SK-N-SH treated with all-trans-retinoic acid at 6 μM for 48 hours (cell line): ENCODE measurements around the gene ITPR2.

Experiments used
- ATAC-seq: fragments of 200-7000 bp; cut with Tn5 transposase; 3 replicates; pipeline ENCODE4 v1.9.1; 2020; ENCODE audit warnings: mild to moderate bottlenecking, moderate library complexity
- ARNTL ChIP-seq: fragments of 450-650 bp; formaldehyde crosslinking; IDR thresholded peaks from 2 replicates; pipeline ENCODE4 v1.5.0; 2020; ENCODE audit warnings: low read depth, mild to moderate bottlenecking, moderate library complexity, borderline replicate concordance
- BACH2 ChIP-seq: fragments of 250-450 bp; sonication (Bioruptor Pico); IDR thresholded peaks from 2 replicates; pipeline ENCODE4 v1.9.0; 2021; ENCODE audit warnings: mild to moderate bottlenecking, borderline replicate concordance
- CSDC2 ChIP-seq: fragments of 250-450 bp; sonication (Bioruptor Pico); IDR thresholded peaks from 2 replicates; pipeline ENCODE4 v1.5.0; 2020; ENCODE audit warnings: mild to moderate bottlenecking, moderate library complexity
- CSRNP3 ChIP-seq: fragments of 250-450 bp; sonication (Bioruptor Pico); IDR thresholded peaks from 2 replicates; pipeline ENCODE4 v1.5.1; 2021; ENCODE audit warnings: mild to moderate bottlenecking, moderate library complexity
- ESRRG ChIP-seq: fragments of 250-450 bp; sonication (Bioruptor Pico); IDR thresholded peaks from 2 replicates; pipeline ENCODE4 v1.6.1; 2021; ENCODE audit warnings: mild to moderate bottlenecking
- GLIS3 ChIP-seq: fragments of 250-450 bp; sonication (Bioruptor Pico); IDR thresholded peaks from 2 replicates; pipeline ENCODE4 v1.5.0; 2020; ENCODE audit warnings: mild to moderate bottlenecking, moderate library complexity
- ISL1 ChIP-seq: fragments of 250-450 bp; sonication (Bioruptor Pico); IDR thresholded peaks from 2 replicates; pipeline ENCODE4 v2.1.2; 2022; ENCODE audit warnings: mild to moderate bottlenecking, moderate library complexity
- OSR1 ChIP-seq: fragments of 250-450 bp; sonication (Bioruptor Pico); IDR thresholded peaks from 2 replicates; pipeline ENCODE4 v1.8.0; 2022; ENCODE audit warnings: moderate library complexity, mild to moderate bottlenecking, inconsistent platforms
- PATZ1 ChIP-seq: fragments of 250-450 bp; sonication (Bioruptor Pico); IDR thresholded peaks from 2 replicates; pipeline ENCODE4 v1.8.0; 2020; ENCODE audit warnings: mild to moderate bottlenecking, moderate library complexity, borderline replicate concordance
- POU6F1 ChIP-seq: fragments of 250-450 bp; sonication (Bioruptor Pico); IDR thresholded peaks from 2 replicates; pipeline ENCODE4 v1.8.0; 2021; ENCODE audit warnings: low read depth, mild to moderate bottlenecking, moderate library complexity, borderline replicate concordance
- PPARA ChIP-seq: fragments of 250-450 bp; sonication (Bioruptor Pico); IDR thresholded peaks from 2 replicates; pipeline ENCODE4 v1.5.0; 2020; ENCODE audit warnings: mild to moderate bottlenecking, borderline replicate concordance
- RARB ChIP-seq: fragments of 250-450 bp; sonication (Bioruptor Pico); IDR thresholded peaks from 2 replicates; pipeline ENCODE4 v1.8.0; 2021; ENCODE audit warnings: mild to moderate bottlenecking, moderate library complexity
- TOX ChIP-seq: fragments of 250-450 bp; sonication (Bioruptor Pico); IDR thresholded peaks from 2 replicates; pipeline ENCODE4 v1.8.0; 2021; ENCODE audit warnings: mild to moderate bottlenecking, moderate library complexity, borderline replicate concordance
- ZFP3 ChIP-seq: fragments of 250-450 bp; sonication (Bioruptor Pico); IDR thresholded peaks from 2 replicates; pipeline ENCODE4 v1.5.0; 2020; ENCODE audit warnings: mild to moderate bottlenecking, moderate library complexity
- ZFP30 ChIP-seq: fragments of 450-650 bp; formaldehyde crosslinking; IDR thresholded peaks from 2 replicates; pipeline ENCODE4 v1.5.0; 2022; ENCODE audit warnings: mild to moderate bottlenecking, moderate library complexity
- ZNF565 ChIP-seq: fragments of 450-650 bp; formaldehyde crosslinking; conservative IDR thresholded peaks from 2 replicates; pipeline ENCODE4 v1.5.0; 2020; ENCODE audit warnings: low read depth, mild to moderate bottlenecking, moderate library complexity
- ZNF70 ChIP-seq: fragments of 450-650 bp; formaldehyde crosslinking; IDR thresholded peaks from 2 replicates; pipeline ENCODE4 v1.5.0; 2020; ENCODE audit warnings: mild to moderate bottlenecking, moderate library complexity
- ZNF8 ChIP-seq: fragments of 450-650 bp; formaldehyde crosslinking; IDR thresholded peaks from 2 replicates; pipeline ENCODE4 v1.5.0; 2020; ENCODE audit warnings: mild to moderate bottlenecking, moderate library complexity
- TF ChIP-seq, protein P1 (sequence below): fragments of 250-450 bp; sonication (Bioruptor Pico); IDR thresholded peaks from 2 replicates; pipeline ENCODE4 v1.5.1; 2020; ENCODE audit warnings: low read depth, mild to moderate bottlenecking, moderate library complexity
- TF ChIP-seq, protein P2 (sequence below): fragments of 250-450 bp; sonication (Bioruptor Pico); IDR thresholded peaks from 2 replicates; pipeline ENCODE4 v1.5.0; 2020; ENCODE audit warnings: mild to moderate bottlenecking, moderate library complexity

Gene ITPR2

DNA sequence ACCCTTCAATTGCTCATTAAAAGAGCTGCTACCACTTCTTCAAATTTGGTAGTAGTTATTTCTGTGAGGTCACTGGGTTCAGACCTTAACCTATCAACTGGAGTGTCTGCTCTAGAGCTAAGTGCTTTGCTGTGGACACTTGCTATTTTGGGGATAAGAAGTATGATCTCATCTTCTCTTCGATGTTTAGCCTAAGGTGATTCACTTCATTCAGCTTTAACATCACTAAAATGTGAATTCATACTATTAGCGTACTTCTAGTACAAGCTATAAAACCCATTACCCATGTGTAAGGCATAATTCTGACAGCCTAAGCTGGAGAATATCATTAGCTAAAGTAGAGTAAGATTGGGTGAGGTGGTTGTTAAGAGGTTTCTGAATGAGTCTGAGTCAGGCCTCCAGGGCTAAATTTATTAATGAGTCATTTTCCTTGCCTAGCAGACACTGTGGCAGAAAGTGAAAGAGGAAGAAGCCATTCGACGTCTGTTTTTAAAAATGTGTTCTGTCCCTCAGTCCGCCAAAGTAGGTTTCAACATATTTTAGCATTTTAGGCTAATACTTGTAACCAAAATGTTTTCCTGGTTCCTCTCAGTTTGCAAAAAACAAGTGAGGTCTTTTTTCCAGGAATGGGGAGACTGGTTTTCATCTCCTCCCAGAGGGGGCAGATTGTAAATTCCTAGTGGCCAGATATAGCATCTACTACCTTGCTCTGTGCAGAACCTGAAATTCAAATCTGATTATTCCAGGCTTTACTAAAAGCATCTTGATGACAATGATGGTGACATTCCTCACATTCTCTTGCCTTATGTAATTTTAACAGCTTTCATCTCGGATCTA lies 534.0 kb downstream of the ITPR2 start:
- no peak for TF ChIP-seq CSRNP3 (CRISPR knock-in tag)
- peak; percentile 84 for TF ChIP-seq ISL1 (CRISPR knock-in tag)
- no peak for TF ChIP-seq ZFP30 (CRISPR knock-in tag)
- TF ChIP-seq ZNF565 (CRISPR knock-in tag) = no peak
- 0 out of 2 replicates have a peak, but pooled peaks have one; percentile 49 for TF ChIP-seq ZFP3 (CRISPR knock-in tag)
- TF ChIP-seq, protein P1, sequence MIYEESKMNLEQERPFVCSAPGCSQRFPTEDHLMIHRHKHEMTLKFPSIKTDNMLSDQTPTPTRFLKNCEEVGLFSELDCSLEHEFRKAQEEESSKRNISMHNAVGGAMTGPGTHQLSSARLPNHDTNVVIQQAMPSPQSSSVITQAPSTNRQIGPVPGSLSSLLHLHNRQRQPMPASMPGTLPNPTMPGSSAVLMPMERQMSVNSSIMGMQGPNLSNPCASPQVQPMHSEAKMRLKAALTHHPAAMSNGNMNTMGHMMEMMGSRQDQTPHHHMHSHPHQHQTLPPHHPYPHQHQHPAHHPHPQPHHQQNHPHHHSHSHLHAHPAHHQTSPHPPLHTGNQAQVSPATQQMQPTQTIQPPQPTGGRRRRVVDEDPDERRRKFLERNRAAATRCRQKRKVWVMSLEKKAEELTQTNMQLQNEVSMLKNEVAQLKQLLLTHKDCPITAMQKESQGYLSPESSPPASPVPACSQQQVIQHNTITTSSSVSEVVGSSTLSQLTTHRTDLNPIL (CRISPR knock-in tag) = 0 out of 2 replicates have a peak, but pooled peaks have one; percentile 26
- TF ChIP-seq POU6F1 (CRISPR knock-in tag) = 0 out of 2 replicates have a peak, but pooled peaks have one; percentile 60
- TF ChIP-seq, protein P2, sequence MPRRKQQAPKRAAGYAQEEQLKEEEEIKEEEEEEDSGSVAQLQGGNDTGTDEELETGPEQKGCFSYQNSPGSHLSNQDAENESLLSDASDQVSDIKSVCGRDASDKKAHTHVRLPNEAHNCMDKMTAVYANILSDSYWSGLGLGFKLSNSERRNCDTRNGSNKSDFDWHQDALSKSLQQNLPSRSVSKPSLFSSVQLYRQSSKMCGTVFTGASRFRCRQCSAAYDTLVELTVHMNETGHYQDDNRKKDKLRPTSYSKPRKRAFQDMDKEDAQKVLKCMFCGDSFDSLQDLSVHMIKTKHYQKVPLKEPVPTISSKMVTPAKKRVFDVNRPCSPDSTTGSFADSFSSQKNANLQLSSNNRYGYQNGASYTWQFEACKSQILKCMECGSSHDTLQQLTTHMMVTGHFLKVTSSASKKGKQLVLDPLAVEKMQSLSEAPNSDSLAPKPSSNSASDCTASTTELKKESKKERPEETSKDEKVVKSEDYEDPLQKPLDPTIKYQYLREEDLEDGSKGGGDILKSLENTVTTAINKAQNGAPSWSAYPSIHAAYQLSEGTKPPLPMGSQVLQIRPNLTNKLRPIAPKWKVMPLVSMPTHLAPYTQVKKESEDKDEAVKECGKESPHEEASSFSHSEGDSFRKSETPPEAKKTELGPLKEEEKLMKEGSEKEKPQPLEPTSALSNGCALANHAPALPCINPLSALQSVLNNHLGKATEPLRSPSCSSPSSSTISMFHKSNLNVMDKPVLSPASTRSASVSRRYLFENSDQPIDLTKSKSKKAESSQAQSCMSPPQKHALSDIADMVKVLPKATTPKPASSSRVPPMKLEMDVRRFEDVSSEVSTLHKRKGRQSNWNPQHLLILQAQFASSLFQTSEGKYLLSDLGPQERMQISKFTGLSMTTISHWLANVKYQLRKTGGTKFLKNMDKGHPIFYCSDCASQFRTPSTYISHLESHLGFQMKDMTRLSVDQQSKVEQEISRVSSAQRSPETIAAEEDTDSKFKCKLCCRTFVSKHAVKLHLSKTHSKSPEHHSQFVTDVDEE (CRISPR knock-in tag) = no peak
- peak; percentile 98 for ATAC-seq

DNA sequence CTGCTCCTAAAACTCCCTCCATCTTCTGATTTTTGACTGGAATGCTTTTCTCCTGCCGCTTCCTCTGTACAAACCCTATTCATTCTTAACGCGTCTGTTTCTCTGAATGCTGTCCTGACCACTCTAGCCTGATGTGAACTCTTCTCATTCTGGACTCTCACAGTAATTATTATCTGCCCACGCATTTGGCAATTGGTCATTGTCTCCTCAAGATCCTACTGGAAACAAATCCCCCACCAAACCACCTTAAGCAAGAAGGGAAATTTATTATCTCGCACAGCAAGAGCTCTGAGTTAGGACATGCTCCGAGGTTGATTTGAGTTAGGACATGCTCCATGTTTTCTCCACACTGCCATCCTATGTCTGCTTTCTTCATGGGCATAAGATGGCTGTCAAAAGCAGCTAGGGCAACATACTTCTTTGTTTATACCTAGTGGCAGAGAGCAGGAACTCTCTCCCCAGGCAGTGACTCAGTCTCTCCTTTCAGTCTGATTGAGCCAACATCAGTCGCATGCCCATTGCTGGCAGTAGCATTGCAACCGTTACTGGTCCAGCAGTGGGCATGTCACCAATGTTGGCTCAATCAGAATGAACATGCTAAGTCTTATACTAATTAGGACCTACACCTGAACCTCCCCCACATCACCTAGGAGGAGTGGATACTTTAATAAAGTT lies 535.5 kb downstream of the ITPR2 start:
- ATAC-seq = no peak
- TF ChIP-seq TOX (CRISPR knock-in tag) = no peak
- no peak for TF ChIP-seq ESRRG (CRISPR knock-in tag)
- no peak for TF ChIP-seq PATZ1 (CRISPR knock-in tag)
- no peak for TF ChIP-seq PPARA
- TF ChIP-seq ISL1 (CRISPR knock-in tag) = no peak
- no peak for TF ChIP-seq GLIS3 (CRISPR knock-in tag)
- no peak for TF ChIP-seq BACH2 (CRISPR knock-in tag)
- TF ChIP-seq CSRNP3 (CRISPR knock-in tag) = no peak
- no peak for TF ChIP-seq CSDC2
- TF ChIP-seq RARB (CRISPR knock-in tag) = no peak
- TF ChIP-seq ZNF565 (CRISPR knock-in tag) = no peak
- TF ChIP-seq ARNTL (CRISPR knock-in tag) = no peak
- no peak for TF ChIP-seq ZFP3 (CRISPR knock-in tag)
- no peak for TF ChIP-seq OSR1 (CRISPR knock-in tag)
- TF ChIP-seq, protein P2 (CRISPR knock-in tag) = no peak
- TF ChIP-seq ZNF8 = no peak
- TF ChIP-seq ZNF70 (CRISPR knock-in tag) = no peak
